HG03342 (cell line): ENCODE results near the gene SIDT2.

ENCODE experiments used
- ATAC-seq: cut with Tn5 transposase; IDR thresholded peaks from one replicate; pipeline ENCODE4 v1.9.1; 2021; ENCODE audit warnings: mild to moderate bottlenecking, moderate library complexity; ENCODE audit not compliant: unreplicated experiment

Gene SIDT2

DNA sequence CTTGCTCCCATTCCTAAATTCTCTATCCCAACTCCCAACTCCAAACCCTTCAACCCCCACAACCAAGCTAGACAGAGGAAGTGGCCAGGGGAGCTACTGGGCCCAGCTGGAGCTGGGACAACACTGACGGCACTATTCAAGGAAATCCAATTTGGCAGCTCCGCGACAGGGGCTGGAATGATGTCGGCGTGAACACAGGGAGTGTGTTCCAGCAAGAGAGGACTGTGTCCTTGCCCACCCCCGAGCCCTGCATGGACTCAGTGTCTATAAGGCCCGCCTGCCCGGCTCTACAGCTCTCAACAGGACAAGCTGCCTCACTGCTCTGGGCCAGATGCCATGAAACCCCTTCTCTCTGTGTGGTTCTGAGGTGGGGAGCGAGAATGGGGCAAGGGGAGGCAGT is 42.0 kb downstream of the SIDT2 start:
- no peak for ATAC-seq

DNA sequence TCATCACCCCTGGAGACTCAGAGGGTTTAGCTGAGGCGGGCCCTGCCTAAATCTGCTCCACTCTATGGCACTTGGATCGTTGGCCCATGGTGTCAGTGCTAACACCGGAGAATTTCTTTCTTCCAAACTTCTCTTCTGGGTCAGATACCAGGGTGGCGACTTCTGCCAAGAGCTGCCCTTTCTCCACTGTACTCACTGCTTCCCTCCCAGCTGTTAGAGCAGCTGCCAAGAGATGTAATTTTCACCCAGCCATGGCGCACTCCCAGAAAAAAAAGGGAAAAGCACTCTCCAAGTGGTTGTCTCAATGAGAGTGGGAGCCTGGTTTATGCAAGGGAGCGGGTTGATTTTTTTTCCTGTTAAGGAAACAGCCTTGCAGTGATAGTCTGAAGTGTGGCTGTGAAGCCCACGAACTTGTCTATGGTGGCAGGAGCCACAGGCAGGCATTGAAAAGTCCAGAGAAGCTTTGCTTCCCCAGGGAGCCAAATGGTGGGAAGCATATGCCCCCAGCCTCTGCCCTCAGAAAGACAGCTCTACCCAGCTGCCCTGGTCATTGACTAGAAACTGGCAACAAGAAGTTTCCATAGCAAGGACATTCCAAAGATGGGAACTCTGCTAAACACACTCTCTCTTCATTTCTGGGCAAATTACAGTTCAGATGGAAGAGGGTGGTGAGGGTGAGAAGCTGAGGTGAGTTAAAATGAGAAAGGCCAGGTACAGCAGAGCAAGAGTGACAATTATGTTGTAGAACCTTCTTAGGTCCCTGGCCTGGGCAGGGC is 42.6 kb downstream of the SIDT2 start:
- no peak for ATAC-seq

DNA sequence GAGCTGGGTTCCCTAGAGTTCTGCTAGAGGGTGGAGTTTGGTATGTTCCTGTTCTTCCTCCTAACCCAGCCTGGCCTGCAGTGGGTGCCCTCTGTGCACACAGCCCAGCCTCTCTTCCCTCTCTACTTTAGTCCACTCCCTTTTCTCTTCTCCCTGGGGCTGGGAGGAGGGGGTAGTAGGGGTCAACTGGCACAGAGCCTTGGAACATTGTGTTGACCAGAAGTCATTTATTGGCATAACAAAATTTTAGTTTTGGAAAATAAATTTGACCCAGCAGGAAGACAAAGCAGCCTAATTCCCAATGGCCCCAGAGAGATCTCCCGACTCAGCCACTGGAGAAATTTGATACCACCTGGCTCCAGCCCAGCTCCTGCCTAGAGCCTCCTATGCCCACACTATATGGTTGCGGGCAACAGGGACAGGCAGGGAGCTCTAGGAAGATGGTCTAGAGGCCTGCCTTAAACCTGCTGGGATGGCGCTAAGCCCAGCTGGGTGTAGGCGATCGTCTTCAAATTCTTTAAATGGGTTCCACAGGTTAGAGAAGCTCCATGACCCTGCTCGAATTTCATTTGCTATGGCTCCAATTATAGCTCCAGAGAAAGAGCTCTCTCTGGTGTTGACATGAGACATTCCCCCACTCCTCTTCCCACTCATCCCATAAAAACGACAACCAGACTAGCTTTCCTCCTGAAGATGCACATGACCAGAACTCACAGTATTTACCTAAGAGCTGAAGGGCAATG is 43.4 kb downstream of the SIDT2 start:
- ATAC-seq: no peak

DNA sequence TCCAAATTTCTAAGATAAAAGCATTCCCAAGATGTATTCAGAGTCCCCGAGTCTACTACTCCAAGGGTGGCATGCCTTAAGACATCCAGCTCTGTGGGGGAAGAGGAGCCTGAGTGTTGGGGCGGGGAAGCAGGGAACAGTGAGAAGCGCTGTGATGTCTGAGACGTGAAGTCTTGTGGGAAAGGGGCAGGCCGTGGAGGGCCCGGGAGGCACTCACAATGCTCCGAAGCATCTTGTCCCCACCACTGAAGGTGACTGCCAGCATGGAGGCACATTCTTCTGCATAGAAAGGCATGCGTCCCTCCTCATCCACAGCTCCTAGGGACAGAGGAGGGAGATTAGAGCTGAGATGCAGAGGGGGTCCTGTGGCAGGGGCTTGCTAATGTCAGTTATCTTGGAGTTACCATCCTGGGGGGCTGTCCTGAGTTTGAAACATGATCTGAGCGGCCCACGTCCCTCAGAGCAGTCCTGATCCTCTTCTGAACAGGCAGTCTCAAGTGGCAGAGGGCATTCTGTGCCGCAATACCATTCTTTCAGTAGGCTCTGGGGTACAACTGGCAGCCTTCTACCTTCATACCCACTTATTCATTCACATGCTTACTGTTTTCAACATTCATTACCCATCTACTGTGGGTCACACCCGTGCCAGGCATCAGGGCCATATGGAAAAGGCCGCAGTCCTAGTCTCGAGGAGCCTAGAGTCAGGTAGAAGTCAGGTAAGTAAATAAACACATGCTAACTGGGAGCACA is 44.6 kb downstream of the SIDT2 start:
- ATAC-seq: no peak

DNA sequence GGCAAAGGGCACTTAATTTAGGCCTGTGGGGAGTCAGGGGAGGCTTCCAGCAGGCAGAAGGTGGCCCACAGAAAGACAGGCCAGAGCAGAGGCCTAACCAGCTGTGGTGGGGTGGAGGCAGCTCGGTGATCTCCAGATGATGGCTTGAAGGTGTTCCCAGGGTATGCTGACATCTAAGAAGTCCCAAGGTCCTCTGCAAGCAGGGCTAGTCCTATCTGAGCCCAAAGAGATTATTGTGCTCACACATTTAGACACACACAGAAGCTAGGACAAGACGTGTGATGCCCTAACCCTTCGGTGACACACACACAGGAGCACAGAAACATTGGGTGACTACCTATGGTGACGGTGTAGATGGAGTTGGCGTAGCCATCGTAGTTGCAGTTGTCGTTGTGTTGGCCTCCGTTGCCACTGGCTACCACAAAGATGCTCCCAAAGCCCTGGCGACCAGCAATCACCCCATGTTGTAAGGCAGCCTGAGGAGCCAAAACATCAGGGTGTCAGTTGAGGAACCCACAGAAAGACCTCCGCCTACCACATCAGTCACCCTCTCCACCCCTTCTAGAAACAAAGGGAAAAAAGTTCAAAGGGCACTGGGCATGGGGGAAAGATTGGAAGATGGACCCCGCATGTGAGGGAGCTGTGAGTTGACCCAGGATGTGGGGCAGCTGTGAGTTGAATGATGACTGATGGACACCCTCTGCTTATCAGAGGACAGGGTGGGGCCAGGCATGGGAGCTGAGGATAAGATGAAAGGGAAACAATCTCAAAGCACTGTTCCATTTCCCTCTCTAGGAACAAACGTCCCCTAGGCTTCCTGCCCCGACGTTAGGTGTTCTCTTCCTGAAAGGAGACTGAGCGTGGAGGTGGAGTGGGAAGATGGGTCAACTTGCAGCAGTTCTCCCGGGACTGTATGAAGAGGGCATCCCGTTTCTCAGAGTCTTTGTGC is 45.5 kb downstream of the SIDT2 start:
- ATAC-seq: no peak

DNA sequence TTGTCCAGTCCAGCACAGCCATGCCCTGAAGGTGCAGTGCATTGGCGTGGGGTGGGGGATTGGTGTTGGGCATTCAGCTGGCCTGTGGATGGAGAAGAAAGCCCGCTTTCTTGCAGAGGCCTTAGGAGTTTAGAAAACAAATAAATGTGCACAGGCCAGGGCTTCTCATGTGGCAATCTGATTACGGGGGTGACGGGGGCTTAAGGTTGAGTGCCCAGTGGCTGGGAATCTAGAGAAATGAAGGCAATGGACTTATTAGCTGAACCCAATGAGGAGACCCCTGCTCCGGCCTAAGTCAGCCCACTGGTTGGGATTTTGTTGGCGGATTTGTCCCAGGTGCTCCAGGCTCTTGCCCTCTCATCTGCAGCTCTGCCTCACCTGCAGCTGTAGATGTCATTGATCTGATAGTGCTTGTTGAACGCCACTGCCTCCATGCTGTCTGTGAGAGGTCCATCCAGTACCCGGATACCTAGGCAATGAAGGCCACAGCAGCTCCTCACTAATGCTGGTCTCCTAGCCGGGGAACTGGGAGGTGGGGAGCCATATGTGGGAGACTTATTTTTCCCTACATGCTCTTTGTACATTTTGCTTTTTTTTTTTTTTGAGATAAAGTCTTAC is 47.1 kb downstream of the SIDT2 start:
- no peak for ATAC-seq

DNA sequence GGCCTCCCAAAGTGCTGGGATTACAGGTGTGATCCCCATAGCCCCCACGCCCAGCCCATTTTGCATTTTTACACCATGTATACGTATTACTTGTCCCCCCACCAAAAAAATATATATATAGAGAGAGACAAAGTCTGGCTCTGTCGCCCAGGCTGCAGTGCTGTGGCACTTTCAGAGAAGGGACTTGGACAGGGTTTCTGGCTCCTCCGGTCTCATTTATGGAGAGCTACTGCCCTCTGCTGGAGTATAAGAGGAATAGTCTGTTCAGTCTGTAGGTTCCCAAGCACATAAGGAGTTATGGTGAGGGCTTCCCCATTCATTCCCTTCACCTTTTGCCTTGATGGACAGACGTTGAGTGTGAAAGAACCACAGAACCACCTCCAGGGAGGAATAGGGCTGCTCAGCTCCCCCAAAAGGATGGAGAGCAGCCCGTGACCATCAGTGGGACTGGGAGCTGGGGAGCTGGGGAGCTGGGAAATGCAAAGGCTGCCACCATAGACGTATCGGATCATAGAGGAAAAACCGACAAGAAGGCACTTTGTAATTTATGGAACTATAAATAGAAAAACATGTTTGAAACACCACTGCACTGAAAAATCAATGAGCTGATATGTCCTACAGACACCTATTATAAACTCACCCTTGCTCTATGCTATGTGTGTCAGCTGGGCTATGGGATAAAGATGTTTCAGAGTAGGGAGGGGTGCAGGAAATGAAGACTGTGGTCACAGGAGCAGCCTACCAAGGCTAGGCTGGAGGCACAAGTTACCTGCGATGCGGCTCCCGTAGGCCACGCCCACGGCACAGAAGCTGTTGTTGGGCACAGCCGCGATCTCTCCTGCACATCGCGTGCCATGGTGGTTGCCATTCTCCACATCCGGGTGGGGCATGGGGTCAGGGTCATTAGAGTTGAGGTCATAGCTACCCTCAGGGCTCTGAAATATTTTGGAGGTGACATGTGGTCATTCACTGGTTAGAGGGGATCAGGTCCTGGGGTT is 48.1 kb downstream of the SIDT2 start:
- ATAC-seq: no peak

DNA sequence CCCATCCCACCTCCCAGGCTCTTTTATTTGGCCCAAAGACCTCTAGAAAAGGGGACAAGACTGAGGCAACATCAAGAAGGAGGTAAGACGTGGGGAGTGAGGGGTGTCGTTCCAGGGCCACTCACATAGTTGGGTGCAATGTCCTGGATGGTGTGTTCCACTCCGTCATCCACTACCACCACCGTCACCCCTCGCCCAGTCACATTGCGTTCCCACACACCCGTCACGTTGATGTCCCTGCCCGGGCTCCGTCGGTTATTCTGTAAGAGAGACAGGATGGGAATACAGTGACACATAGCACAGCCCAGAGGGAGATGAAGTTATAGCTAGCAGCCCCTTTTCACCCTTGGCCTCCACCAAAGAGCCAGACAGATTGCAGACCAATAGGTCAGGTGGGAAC is 49.5 kb downstream of the SIDT2 start:
- ATAC-seq: no peak

DNA sequence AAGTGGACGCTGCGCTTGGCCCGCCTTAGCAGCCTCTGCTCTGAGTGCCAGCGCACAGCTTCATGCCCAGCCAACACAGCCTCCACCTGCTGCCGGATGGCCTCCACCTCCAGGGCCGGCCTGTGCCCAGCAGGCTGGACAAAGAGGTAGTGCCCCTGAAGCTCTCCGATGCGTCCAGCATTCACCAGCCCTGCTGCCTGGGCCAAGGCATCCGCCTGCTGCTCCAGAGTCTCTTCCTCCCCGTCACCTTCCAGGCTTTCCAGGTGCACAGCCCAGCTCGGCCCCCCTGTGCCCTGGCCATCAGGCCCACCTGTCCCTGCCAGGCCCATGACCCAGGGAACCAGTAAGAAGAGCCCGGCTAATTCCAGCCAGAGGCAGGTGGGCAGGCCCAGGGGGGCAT is 50.9 kb downstream of the SIDT2 start:
- ATAC-seq: no peak

DNA sequence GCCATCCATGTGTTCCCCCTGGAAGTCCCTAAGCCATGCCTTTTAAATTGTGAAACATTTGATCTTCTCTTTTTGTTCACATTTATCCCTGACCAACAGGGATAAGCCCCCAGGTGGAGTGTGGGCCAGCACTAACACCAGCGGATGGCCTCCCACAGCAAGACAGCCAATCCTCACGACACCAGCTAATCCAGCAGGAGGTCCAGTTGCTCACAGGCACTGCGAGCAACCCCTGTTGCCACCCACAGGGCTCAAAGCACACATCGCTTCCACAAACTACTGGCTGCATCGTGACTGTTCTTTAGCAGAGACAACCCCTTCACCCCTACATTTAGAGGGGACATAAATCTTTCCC is 51.4 kb downstream of the SIDT2 start:
- ATAC-seq: no peak

DNA sequence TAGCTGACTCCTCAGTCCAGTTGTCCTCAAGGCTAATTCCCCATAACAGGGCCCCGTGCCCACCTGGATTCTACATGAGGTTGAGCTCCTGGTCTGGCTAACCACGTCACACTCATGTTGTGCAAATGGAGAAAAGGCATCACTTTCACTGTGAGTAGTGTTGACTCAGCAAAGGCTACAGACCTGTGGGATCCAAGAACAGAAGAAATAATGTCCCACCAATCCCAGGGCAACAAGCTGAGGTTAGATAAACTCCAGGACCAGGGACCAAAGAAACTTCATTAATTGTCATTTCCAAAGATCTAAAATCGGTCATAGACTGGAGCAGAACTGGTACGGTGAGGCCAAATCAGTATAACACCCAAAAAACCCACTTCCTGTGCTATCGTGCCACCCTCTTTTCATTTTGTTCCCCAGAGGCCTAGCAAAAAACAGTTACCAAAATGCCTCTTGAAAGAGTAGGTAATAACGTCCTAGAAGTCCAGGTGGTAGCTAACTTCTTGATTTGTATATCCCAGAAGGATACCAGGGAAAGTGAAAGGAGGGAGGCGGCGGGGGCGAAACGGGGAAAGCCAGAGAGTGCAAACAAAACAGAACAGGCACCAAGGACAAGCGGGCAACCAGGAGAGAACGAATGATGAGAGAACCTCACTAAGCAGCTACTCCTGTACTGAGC is 51.9 kb downstream of the SIDT2 start:
- ATAC-seq: peak; percentile 28

DNA sequence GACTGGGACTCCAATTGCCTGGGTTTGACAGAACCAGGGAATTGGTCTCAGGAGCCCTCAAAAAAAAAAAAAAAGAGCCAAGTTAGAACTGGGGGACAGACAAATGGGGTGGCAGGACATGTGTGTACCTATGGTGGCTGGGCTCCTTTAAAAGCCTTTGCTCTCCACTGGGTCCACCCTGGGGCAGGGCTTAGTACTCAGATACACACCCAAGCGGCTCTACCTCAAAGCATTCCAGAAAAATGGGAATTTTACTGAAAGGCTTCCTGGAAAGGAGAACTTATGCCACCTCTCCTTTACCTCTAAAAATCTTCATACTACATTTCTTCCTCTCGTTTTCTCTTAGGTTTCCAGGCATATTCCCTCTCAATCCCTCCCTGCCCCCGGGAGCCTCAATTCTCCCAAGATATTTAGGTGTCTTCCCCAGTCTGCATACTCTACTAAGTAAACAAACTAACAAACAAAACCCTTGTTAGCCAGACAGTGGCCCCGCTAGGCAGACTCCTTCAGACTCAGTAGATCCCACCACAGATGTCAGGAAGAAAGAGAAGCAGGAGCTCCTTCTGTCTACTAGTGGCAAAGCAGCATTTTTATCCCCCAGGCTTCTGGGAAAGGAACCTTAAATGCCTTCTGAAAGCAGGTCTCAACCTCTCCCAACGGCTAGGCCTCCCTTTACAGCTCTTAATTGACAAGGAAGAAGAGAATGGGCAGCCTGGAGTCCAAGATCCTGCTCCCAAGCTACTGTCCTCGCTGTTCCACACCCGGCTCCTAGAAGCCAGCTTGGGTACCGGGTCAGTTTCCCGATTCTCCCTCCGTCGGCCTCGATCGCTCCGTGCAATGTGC is 52.7 kb downstream of the SIDT2 start:
- ATAC-seq: no peak

DNA sequence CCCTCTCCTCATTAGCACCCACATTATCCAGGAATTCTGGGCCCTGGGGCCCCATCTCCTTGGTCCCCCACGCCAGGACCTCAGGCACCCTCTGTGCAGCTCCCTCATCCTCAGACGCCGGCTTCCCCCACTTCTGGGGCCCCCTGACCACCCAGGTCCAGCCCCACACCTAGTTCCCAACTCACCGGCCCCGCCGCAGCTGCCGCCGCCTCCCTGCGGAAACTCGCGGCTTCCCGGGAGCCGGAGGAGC is 53.2 kb downstream of the SIDT2 start, which contains the start of gene PCSK7:
Gene PCSK7, minus strand, starts transcription at position 232 of the 250 bp plus-strand sequence. CDS start 2,229 bp downstream, outside the sequence.
- ATAC-seq: no peak

DNA sequence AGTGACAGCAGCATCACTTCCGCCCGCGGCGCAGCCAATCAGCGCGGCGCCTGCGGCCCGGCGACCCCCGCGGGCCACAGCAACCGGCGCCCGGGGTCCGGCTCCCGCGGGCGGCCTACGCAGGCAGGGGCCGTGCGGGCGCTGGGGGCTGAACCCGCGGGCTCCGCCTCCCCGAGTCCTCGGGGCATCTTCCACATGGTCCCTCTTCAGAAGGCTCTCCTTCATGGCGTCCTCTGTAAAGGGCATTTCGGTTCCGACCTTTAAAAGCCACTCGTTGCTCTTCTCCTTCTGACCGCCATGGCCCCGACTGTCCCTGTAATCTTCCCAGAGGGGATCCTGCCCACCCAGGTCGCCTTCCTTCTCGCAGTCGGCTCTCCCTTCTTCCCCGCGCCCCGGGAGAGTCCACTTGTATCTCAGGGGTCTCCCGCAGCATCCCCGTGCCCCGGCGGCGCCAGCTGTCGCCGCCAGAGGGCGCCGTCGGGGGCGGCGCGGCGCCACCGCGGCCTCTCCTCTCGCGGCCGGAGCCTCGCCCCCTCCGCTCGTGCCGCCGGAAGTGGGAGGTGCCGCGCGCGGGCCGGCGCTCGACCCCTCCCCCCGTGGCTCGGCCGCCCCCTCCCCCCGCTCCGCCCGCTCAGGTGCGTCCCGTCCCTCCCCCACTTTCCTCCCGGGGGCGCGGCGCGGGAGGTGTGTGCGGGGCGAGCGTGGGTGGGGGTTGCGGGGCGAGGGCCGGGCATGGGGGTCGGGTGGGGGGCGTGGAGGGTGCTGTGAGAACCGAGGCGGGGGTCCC is 53.7 kb downstream of the SIDT2 start, which contains the start of gene RNF214:
Gene RNF214, plus strand, starts transcription at position 580 of the 787 bp plus-strand sequence. CDS start 1,602 bp downstream, outside the sequence.
- peak; percentile 73 for ATAC-seq

DNA sequence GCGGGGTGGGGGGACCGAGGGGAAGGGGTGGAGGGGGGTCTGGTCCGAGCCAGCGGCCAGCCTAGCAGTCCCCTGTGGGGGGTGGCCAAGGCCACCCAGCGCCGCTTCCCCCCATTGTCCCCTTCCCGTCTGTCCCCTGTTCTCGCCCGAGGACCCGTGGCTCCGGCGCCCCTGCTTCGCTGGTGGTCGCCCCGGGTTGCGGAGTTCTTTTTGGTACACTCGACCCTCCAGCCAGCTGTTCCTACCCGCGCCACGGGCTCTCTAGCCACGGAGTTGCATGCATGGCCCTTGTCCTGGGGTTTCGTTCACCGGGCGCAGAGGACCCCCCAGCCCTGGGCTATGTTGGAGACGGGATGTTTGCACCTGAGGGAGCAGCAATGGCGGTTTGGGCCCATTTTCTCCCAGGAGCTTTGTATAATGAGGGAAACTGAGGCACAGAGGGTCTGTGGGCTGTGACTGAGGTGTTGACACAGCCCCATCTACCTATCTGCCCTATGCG is 54.4 kb downstream of the SIDT2 start:
- no peak for ATAC-seq

DNA sequence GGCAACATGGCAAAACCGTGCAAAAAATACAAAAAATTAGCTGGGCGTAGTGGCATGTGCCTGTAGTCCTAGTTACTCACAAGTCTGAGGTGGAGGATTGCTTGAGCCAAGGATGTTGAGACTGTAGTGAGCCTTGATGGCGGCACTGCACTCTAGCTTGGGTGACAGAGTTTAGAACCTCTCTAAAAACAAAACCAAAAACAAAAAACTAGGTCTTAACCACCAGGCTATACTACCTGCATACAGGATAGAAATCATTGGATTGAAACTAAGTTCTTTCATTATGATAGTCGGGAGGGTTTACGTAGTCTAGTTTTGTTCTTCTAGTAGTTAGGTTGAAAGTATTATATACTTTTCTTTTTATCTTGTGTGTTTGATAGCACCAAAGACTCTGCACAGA is 59.7 kb downstream of the SIDT2 start:
- no peak for ATAC-seq

DNA sequence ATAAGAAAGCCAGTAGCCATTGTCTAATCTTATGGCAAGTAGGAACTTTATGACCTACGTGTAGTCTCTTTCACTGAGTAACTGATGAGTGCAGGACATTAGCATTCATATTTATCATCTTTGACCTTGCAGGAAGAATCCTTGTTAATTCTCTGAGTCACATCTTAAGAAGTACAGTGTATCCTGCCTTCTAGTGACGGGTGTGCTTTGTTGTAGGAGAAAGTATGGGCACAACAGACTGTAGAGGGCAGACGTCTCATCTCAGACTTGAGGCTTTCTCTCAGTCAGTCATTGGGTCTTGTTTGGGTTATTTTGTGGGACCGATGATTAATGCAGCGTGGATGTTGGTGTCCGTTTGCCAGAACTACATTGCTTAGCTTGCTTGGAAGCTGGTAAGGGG is 60.8 kb downstream of the SIDT2 start:
- ATAC-seq: no peak
